ENCODE results near the gene FZD10.

GRCh38 chr12:130152386-130152785 lies 9.9 kb upstream of the FZD10 start:
- TF ChIP-seq CTCF (IDR thresholded peaks at IDR 0.05; ENCODE audit: poor library complexity) (no peak), EZH2phosphoT487 (IDR thresholded peaks at IDR 0.05; ENCODE audit: low read depth, severe bottlenecking, unreplicated experiment) (no peak)
